HG03066 (cell line): ENCODE data around the gene CSTB.
A peak's percentile ranks its signal among the peaks of the same experiment; 100 is the strongest.

Source experiments
- ATAC-seq: cut with Tn5 transposase; IDR thresholded peaks from one replicate; pipeline ENCODE4 v1.9.1; 2021; ENCODE audit warnings: low read depth; ENCODE audit not compliant: unreplicated experiment

CSTB gene

DNA sequence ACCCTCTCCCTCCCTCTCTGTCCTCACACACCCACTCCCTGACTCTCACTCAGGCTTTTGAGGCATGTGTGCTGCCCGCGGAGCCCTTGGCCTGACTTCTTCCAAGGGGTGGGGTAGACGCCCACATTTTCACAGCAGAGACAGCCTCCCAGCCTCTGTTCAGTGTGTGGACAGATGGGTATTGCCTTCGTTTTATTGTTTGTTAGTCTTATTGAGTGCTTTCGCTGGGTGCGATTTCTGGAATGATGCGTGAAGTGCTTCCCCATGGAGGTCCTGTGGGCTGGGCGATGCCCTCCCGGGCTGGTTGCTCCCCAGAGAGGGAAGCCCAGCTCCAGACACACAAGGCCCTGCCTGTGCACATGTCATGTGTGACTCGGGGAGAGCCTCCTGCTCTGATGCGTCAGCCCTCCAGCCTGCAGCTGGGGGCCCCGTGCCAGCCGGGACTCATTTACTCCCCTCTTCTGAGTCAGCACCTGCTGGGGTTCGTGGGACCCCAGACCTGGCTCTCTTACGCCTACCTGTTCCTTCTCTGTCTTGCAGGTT is 42.5 kb downstream of the CSTB start:
- ATAC-seq: no peak

DNA sequence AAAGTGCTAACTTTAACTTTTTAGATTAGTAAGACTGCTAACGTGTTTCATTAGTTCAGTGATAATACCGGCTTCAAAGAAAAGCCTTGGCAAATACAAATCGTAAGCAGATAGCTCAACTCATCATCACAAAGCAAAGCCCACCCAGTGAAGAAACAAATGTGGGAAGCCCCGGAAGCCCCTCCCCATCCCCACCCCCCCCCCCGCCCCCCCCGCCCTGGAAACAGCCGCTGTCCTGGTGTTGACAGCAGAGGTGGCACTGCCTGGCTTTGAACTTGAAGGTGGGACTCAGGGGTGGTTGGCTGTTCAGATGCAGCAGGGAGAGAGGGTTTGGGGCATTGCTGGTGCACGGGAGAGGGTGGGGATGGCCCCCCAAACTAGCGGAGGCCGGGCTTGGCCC is 43.0 kb downstream of the CSTB start:
- no peak for ATAC-seq

DNA sequence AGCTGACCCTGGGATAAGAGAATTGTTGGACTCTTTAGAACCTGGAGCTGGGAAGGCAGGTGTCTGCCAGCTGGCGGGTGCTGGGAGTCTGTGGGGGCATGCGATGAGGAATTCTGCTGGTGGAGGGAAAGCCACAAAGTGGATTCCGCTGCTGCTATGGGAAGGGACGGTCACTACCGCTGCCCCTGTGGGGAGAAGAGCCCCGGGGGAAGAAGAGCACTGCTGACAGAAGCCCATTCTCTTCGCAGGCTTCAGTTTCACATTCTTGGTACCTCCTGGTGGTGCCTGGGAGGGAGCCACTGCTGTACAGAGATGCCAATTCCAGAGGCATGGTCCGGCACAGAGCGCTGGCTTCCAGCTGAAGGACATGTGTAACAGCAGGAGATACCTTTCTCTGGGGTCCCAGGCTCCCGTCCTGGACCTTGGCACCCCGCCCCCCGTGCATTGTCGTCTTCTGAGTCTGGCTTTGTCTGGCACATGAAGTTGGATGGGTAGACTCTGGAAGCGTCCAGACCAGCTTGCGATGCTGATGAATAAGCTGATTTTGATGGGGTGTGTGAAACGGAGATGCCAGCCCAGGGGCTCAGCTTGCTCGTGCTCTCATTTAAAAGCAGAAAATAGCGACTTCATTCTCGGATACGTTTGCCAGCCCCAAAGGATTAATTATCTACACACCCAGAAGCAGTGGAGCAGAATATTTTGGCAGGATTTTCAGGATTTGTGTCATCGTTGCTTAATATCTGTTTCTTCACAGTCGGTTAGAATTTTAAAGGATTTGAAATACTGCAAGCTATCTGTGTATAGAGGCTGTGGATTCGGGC is 44.0 kb downstream of the CSTB start:
- ATAC-seq: no peak

DNA sequence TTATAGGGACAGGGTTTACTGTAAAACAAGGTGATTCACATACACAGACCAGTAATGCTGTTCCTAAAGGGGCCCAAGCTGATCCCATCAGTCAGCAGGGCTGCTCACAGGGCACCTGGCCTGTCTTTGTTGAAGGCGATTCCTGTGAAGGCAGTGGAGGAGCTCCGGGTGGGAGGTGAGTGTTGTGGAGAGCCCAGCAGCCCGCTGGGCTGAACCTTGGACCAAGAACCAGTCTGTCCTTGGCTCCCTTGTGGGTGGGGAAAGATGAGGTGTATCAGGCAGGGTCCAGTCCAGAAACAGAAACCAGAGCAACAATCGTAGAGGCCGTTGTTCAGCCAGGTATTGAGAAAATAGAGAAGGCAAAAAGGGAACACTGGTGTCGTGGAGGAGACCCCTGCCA is 44.6 kb downstream of the CSTB start:
- ATAC-seq: no peak

DNA sequence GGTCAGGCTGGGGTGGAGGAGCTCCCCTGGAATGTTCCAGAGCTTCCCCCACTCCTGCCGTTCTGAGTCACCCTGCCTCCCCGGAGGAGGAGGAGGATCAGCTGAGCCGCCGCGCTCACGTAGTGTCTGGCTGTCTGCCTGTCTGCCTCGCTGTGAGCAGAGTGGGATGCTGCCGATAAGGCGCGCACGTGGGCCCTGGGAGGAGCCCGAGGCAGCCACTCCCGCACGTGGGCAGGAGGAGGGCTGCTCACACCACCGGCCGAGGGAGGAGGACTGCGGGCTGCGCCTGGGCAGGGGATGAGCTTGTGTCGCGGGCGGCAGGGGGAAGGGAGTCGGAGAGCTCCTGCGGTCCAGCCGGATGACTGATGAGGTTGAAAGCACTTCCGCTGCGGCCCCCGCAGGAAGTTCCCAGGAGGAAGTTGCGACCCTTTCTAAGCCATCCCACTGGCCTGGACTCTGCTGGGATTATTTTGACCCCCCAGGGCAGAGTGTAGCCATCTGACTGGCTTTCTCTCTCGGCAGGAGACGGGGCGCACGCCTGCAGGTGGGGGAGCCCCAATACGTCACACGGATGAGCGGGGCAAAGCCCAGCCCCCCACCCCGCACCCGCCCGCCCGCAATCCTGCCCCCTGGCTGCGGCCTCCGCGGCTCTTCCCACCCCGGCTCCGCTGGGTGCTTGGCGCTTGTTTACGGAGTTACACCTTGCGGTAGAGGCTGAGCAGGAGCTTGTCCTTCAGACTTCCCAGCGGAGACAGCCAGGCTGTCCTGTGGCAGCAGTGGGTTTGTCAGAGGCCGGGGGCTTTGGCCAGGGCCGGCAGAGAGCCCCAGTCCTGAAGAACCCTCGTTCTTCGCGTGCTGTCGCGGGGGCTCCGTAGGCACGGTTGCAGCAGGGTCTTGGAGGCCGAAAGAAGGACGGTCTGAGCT is 47.4 kb downstream of the CSTB start:
- ATAC-seq: peak; percentile 59

DNA sequence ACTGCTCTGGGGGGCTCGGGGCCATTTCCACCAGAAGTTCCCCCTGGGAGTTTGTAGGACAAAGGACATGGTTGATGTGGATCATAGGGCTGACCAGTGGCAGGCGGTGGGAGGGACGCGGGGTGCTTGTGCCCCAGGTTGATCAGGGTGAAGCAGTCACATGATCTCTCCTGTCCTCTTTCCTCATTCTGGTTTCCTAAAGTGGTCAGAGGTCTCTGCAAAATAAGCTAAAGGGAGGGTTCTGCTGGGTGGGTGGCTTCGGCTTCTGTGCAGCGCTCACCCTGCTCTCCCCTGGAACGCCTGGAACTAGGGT is 48.0 kb downstream of the CSTB start:
- ATAC-seq: peak; percentile 13

DNA sequence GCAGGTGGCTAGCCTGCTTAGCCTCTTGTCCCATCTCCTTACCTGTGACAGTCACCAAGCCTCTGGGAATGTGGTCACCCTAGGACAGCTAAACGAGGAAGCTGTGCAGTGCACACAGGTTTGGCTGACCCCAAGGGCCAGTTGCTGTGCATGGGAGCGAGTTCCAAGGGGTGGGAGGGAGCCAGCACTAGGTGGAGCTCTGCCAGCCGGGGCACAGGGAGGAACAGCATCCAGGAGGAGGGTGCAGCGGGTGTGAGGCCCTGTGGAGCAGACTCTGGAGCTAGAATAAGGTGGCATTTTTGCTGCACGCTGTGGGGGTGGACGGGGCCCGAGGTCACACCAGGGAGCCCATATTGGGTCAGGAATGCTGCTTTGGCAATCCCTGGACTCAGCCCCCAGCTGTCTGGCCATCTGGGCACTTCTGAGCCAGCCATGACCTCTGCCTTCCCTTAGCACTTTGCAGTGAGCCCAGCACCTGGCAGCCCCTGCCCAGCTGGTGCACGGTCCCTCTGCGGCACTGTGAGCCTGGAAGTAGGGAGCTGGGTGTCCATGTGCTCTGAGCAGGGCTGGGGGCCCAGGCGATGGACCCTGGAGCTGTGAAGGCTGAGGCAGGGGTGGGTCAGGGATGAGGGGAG is 48.5 kb downstream of the CSTB start:
- no peak for ATAC-seq

DNA sequence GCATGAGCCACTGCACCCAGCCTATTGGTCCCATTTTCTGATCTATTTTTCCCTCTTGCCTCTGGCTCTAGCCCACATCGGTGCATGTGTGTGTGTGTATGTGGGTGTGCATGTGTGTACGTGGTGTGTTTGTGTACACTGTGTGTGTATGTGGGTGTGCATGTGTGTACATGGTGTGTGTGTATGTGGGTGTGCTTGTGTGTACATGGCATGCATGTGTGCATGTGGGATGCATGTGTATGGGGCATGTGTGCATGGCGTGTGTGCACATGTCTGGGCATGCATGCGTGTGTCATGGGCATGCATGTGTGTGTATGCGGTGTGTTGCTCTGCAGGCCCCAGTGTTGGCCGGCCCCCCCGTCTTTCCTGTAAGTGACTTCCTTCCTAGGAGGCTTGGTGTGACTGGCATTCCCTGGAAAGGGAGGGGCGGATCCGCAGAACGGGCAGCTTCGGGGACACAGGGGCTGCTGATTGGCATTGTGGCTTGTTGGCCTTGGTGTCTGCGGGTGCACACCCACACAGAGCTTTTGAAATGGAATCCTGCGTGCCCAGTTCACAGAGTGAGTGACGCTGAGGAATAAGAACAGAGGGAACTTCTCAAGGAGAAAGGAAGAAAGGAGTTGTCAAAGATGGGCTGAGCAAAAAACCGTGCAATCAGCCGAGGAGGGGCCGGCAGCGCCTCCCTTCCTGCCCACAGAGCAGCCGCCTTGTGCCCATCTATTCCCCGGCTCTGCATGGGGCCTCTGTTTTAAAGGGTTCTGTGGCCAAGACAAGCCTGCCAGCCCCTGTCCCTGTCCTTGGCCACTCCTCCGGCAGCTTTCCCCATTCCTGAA is 49.2 kb downstream of the CSTB start:
- no peak for ATAC-seq
